Fibroblast of pulmonary artery (primary cell): ENCODE results near the gene HIPK2.

Experiments used
- DNase-seq: peaks from one replicate; pipeline ENCODE4 v3.0.0-alpha.2; 2010; ENCODE audit warnings: low read depth
- H3K4me3 ChIP-seq: replicated peaks from 2 replicates; pipeline ENCODE4 v1.5.1; 2011; ENCODE audit warnings: low read depth, mild to moderate bottlenecking, control low read depth, low read length, moderate library complexity
- CTCF ChIP-seq: IDR thresholded peaks from 2 replicates; pipeline ENCODE4 v1.5.1; 2011; ENCODE audit warnings: mild to moderate bottlenecking, control low read depth, low read length, inconsistent platforms; ENCODE audit errors: missing control alignments

Gene HIPK2

GRCh38 chr7:139774376-139774775 is 3.4 kb downstream of the HIPK2 start:
- peak overlapping the region; percentile 65 for H3K4me3 ChIP-seq
- peak; percentile 50 for DNase-seq
- TF ChIP-seq CTCF, result no peak

- no peak overlapping the region for H3K4me3 ChIP-seq
- DNase-seq, result no peak
- TF ChIP-seq CTCF, result no peak
Measured at GRCh38 chr7:139773371-139773770, 4.4 kb downstream of the HIPK2 start.

GRCh38 chr7:139772873-139773272 is 4.9 kb downstream of the HIPK2 start:
- no peak overlapping the region for H3K4me3 ChIP-seq
- no peak for TF ChIP-seq CTCF
- DNase-seq, result no peak

- no peak for TF ChIP-seq CTCF
- H3K4me3 ChIP-seq, result no peak overlapping the region
- no peak for DNase-seq
Measured at GRCh38 chr7:139772115-139772514, 5.7 kb downstream of the HIPK2 start.

GRCh38 chr7:139771001-139771956 is 6.5 kb downstream of the HIPK2 start:
- peak; percentile 88 for DNase-seq
- TF ChIP-seq CTCF, result no peak
- H3K4me3 ChIP-seq, result no peak overlapping the region

- no peak overlapping the region for H3K4me3 ChIP-seq
- no peak for TF ChIP-seq CTCF
- no peak for DNase-seq
Measured at GRCh38 chr7:139769761-139770160, 8.0 kb downstream of the HIPK2 start.

GRCh38 chr7:139769066-139769465 is 8.7 kb downstream of the HIPK2 start:
- no peak overlapping the region for H3K4me3 ChIP-seq
- DNase-seq, result no peak
- TF ChIP-seq CTCF, result no peak
